Lower lobe of right lung (tissue), 2 donors: Measurements from ENCODE around the gene KRTAP20-3. TPM values are rescaled to one million over a fixed set of nuclear protein-coding genes. Genes with fewer than 3 reads are reported as not detected.

ENCODE experiments used
- ATAC-seq, 2 donors: fragments of 200-7000 bp; cut with Tn5 transposase; one replicate each; pipeline ENCODE4 v1.9.1; 2020 to 2022; ENCODE audit warnings: mild to moderate bottlenecking in 2 of 2, moderate library complexity in 2 of 2
- DNase-seq: peaks from one replicate; pipeline ENCODE4 v3.0.0-alpha.2; 2020
- H3K27ac ChIP-seq: fragments of 200-600 bp; one replicate; pipeline ENCODE4 v1.8.0; 2022
- H3K27me3 ChIP-seq: fragments of 200-600 bp; one replicate; pipeline ENCODE4 v1.8.0; 2022; ENCODE audit warnings: low read depth
- H3K36me3 ChIP-seq: fragments of 200-600 bp; one replicate; pipeline ENCODE4 v1.8.0; 2022; ENCODE audit warnings: mild to moderate bottlenecking
- H3K4me1 ChIP-seq: fragments of 200-600 bp; one replicate; pipeline ENCODE4 v1.8.0; 2022
- H3K4me3 ChIP-seq: fragments of 200-600 bp; one replicate; pipeline ENCODE4 v1.8.0; 2022; ENCODE audit warnings: mild to moderate bottlenecking
- H3K9me3 ChIP-seq: fragments of 200-600 bp; one replicate; pipeline ENCODE4 v1.8.0; 2022
- intact Hi-C: fragments of 100-400 bp; cut with DNase I; formaldehyde crosslinking; loops from one replicate; pipeline ENCODE4 v1.11.0; 2022
- total RNA-seq: library from RNA; stranded (reverse); fragmentation: NEBNext Ultra II Directional; extraction: Animal tissue kit (Norgen Biotek cat#: 25700); gene quantifications from one replicate; pipeline ENCODE4 v1.2.1, GENCODE V29; 2021
- TF ChIP-seq, protein P1 (sequence below): fragments of 200-600 bp; IDR thresholded peaks from one replicate; pipeline ENCODE4 v1.8.0; 2022; ENCODE audit warnings: antibody characterized with exemption, mild to moderate bottlenecking
- donor health status: DM: no; HTN: yes; CAD: no; lungs with severe emphysema.

The KRTAP20-3 gene
- total RNA-seq, 1 donor from 2014 or later: not detected

DNA sequence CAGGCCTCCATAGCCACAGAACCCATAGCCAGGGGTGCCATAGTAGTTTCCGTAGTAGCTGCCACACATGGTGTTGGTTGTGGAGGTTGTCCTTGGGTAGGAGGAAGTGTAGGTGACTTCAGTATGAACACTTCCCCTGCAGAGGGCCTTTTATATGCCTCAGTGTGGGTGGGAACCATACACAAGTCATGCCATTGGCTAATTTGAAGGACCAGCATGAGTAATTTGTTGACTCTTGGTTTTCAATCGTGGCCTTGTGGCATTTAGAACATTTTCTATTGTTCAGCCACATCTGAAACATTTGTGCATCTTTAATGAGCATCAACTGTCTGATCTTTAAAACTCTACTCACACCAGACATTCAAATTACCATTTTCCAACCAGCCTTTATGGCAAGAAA, 28.8 kb upstream of the KRTAP20-3 start, which contains the start of gene KRTAP6-1:
Gene KRTAP6-1 (minus strand): TSS at position 95 of the 400 bp plus-strand sequence. CDS start 26 bp downstream, at position 69.
- Histone ChIP-seq H3K27me3 (no peaks in the 10 kb centered on the region), H3K4me1 (no peaks in the 10 kb centered on the region), H3K27ac (no peak within 1 kb of the TSS), H3K9me3 (no peaks in the 10 kb centered on the region), H3K4me3 (no peak within 1 kb of the TSS), H3K36me3 (no peaks in the 10 kb centered on the region)
- TF ChIP-seq, protein P1, sequence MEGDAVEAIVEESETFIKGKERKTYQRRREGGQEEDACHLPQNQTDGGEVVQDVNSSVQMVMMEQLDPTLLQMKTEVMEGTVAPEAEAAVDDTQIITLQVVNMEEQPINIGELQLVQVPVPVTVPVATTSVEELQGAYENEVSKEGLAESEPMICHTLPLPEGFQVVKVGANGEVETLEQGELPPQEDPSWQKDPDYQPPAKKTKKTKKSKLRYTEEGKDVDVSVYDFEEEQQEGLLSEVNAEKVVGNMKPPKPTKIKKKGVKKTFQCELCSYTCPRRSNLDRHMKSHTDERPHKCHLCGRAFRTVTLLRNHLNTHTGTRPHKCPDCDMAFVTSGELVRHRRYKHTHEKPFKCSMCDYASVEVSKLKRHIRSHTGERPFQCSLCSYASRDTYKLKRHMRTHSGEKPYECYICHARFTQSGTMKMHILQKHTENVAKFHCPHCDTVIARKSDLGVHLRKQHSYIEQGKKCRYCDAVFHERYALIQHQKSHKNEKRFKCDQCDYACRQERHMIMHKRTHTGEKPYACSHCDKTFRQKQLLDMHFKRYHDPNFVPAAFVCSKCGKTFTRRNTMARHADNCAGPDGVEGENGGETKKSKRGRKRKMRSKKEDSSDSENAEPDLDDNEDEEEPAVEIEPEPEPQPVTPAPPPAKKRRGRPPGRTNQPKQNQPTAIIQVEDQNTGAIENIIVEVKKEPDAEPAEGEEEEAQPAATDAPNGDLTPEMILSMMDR: no peak
- ATAC-seq (no peak), DNase-seq (no peak)
- intact Hi-C loops: no loop called here

DNA sequence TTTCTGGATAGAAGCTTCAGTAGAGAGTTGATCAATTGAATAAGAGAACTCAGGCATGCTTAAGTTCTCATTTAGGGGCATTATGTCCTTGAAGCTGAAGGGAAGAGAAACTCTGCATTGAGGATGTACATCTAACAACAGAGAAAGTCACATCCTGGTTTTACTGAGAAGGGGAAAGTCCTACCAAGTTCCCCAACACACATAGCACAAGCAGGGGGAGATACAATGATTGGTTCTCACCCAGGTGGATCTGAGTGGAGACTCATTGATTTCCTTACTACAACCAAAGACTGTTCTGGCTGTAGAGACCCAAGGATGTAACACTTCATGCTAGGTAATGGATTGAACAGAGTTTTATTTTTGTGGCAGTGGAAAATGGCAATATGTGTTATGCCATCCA, 27.5 kb upstream of the KRTAP20-3 start:
- TF ChIP-seq, protein P1: no peak
- no peak for ATAC-seq
- H3K27me3 ChIP-seq: no peaks in the 10 kb centered on the region
- intact Hi-C loops: no loop called here
- no peaks in the 10 kb centered on the region for H3K9me3 ChIP-seq
- DNase-seq: no peak
- no peaks in the 10 kb centered on the region for H3K36me3 ChIP-seq
- H3K27ac ChIP-seq: no peak overlapping the region
- H3K4me1 ChIP-seq: no peaks in the 10 kb centered on the region
- H3K4me3 ChIP-seq: no peak overlapping the region

DNA sequence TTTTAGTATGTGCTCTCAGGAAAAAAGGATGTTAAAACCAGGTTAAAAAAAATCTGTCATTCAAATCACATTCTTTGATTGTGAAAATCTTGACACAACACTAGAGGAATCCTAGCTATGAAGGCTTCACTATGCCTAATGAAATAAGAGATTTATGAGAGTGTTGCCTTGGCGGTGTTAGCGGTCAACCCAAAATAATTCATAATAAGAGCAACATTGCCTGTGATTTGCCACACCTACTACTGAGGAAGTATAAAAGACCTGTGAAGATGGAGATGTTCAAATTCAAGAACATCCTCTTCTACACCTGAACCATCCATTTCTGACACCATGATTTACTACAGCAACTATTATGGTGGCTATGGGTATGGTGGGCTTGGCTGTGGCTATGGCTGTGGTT, 26.5 kb upstream of the KRTAP20-3 start, which contains the start of gene KRTAP20-1:
Gene KRTAP20-1 (plus strand): TSS at position 301 of the 400 bp plus-strand sequence. CDS start 30 bp downstream, at position 331.
- Histone ChIP-seq H3K4me3 (no peak within 1 kb of the TSS), H3K27me3 (no peaks in the 10 kb centered on the region), H3K36me3 (no peaks in the 10 kb centered on the region), H3K9me3 (no peaks in the 10 kb centered on the region), H3K27ac (no peak within 1 kb of the TSS), H3K4me1 (no peaks in the 10 kb centered on the region)
- DNase-seq (no peak), ATAC-seq (no peak)
- intact Hi-C loops: no loop called here
- TF ChIP-seq, protein P1: no peak

DNA sequence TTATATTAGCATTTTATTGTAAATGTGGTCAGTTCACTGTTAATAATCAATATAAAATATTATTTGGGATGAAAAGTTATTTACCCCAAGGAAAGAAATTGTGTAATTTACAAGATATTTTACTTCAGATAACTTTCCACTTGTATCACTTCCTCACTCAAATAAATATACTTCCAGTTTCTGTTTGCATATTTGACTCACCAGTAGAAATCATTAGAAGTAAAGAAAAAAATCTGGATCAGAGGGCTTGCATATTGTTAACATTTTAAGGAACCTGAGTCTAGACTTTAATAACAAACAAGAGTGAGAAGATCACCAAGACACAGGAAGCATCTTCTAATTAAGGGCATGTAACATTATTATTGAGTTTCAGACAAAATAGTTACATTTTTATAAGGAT, 22.6 kb upstream of the KRTAP20-3 start:
- DNase-seq: no peak
- H3K9me3 ChIP-seq: no peaks in the 10 kb centered on the region
- TF ChIP-seq, protein P1: no peak
- H3K27ac ChIP-seq: no peak overlapping the region
- no peaks in the 10 kb centered on the region for H3K4me1 ChIP-seq
- H3K27me3 ChIP-seq: no peaks in the 10 kb centered on the region
- no peaks in the 10 kb centered on the region for H3K36me3 ChIP-seq
- H3K4me3 ChIP-seq: no peak overlapping the region
- ATAC-seq: no peak
- intact Hi-C loops: no loop called here

DNA sequence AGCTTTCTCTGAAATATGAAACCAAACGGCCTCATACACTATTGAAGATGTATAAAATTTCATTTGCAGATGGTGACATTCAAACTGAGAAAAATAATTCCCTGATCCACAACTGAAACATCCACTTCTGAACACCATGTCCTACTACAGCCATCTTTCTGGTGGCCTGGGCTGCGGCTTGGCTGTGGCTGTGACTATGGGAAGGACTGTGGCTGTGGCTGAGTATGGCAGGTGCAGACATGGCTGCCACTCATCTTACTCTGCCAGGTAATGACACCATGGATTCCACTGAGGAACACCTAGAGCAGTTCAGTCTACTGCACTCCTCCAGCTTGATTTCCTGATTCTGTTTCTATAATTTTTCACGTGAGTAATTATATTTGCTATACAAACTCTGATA, 22.1 kb upstream of the KRTAP20-3 start, which contains the start of gene KRTAP20-4:
Gene KRTAP20-4 (plus strand): TSS at position 106 of the 400 bp plus-strand sequence.
- Histone ChIP-seq H3K4me1 (no peaks in the 10 kb centered on the region), H3K27ac (no peak within 1 kb of the TSS), H3K27me3 (no peaks in the 10 kb centered on the region), H3K36me3 (no peaks in the 10 kb centered on the region), H3K4me3 (no peak within 1 kb of the TSS), H3K9me3 (no peaks in the 10 kb centered on the region)
- ATAC-seq (no peak), DNase-seq (no peak)
- intact Hi-C loops: no loop called here
- TF ChIP-seq, protein P1: no peak
